HG02981 (cell line): ENCODE data around the gene KRTAP21-3.

Experiments
- ATAC-seq: cut with Tn5 transposase; IDR thresholded peaks from one replicate; pipeline ENCODE4 v1.9.1; 2021; ENCODE audit warnings: mild to moderate bottlenecking, moderate library complexity; ENCODE audit not compliant: unreplicated experiment

The KRTAP21-3 gene

DNA sequence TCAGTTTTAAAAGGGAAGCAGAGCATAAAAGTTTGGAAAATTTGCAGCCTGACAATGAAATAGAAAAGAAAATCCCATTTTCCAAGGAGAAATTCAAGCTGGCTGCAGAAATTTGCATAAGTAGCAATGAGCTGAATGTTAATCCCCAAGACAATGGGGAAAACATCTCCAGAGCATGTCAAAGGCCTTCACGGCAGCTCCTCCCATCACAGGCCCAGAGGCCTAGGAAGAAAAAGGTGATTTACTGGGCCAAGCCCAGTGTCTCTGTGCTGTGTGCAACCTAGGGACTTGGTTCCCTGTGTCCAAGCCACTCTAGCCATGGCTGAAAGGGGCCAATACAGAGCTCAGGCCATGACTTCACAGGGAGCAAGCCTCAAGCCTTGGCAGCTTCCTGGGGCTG is 49.8 kb downstream of the KRTAP21-3 start:
- ATAC-seq = no peak
